H1 (cell line): Measurements from ENCODE around the gene HOXD4. TPM values are rescaled to one million over a fixed set of nuclear protein-coding genes. Genes with fewer than 3 reads are reported as not detected.

Experiments used
- CTCF ChIA-PET: fragments of 300-600 bp; sonication (Branson Sonifier 250); formaldehyde crosslinking; loops from one replicate; lab custom pipeline; 2021; ENCODE audit not compliant: partially characterized antibody; lab: Charles Lee
- POLR2A ChIA-PET: fragments of 300-600 bp; sonication (Branson Sonifier 250); formaldehyde crosslinking; loops from one replicate; lab custom pipeline; 2021; ENCODE audit warnings: inconsistent platforms; ENCODE audit not compliant: partially characterized antibody; lab: Charles Lee
- DNase-seq, 2 experiments: peaks; one replicate each; pipeline versions ENCODE4 v3.0.0 to v3.0.0-alpha.2; 2010 to 2022; ENCODE audit warnings: low spot score in 2 of 2, low read depth in 1 of 2, mixed read lengths in 1 of 2
- FAIRE-seq: peaks from 2 replicates; lab custom pipeline; 2011; peaks lifted over from hg19 to GRCh38; lab: Jason Lieb, UNC
- H2AFZ ChIP-seq: 2 replicates; pipeline ENCODE4 v1.8.1; 2012; ENCODE audit warnings: low read length, inconsistent platforms
- H2AK5ac ChIP-seq: 2 replicates; pipeline ENCODE4 v1.6.1; 2013; ENCODE audit warnings: low read depth, low read length
- H2BK120ac ChIP-seq: replicated peaks from 2 replicates; pipeline ENCODE3; 2013; ENCODE audit warnings: low read depth, low read length, inconsistent platforms
- H2BK12ac ChIP-seq: 2 replicates; pipeline ENCODE4 v1.6.1; 2013; ENCODE audit warnings: low read depth, low read length
- H2BK15ac ChIP-seq: 2 replicates; pipeline ENCODE4 v1.6.1; 2013; ENCODE audit warnings: low read length
- H2BK20ac ChIP-seq: 2 replicates; pipeline ENCODE4 v1.6.1; 2013; ENCODE audit warnings: low read length
- H2BK5ac ChIP-seq: 2 replicates; pipeline ENCODE4 v1.6.1; 2013; ENCODE audit warnings: low read depth, low read length
- H3K14ac ChIP-seq: 2 replicates; pipeline ENCODE4 v1.6.1; 2013; ENCODE audit warnings: inconsistent platforms; ENCODE audit not compliant: insufficient read length
- H3K18ac ChIP-seq: 2 replicates; pipeline ENCODE4 v1.6.1; 2013; ENCODE audit warnings: low read length; ENCODE audit errors: extremely low read depth
- H3K23ac ChIP-seq: 2 replicates; pipeline ENCODE4 v1.6.1; 2013; ENCODE audit warnings: inconsistent platforms; ENCODE audit not compliant: insufficient read length
- H3K23me2 ChIP-seq: 2 replicates; pipeline ENCODE4 v1.6.1; 2013; ENCODE audit warnings: low read depth, low read length
- H3K27ac ChIP-seq: 2 replicates; pipeline ENCODE4 v1.6.1; 2011; ENCODE audit warnings: low read depth, low read length, inconsistent platforms
- H3K27me3 ChIP-seq, 4 experiments: replicated peaks in 1 of 4; 1 replicate in 1 of 4; 2 replicates in 3 of 4; pipeline versions ENCODE4 v1.6.1 to v1.8.1; 2011 to 2013; ENCODE audit warnings: low read length in 3 of 4, mild to moderate bottlenecking in 3 of 4, inconsistent platforms in 2 of 4, mixed read lengths in 2 of 4, moderate library complexity in 1 of 4; ENCODE audit not compliant: control insufficient read depth in 3 of 4, insufficient read depth in 3 of 4; ENCODE audit errors: extremely low read depth in 1 of 4
- H3K36me3 ChIP-seq, 4 experiments: 2 replicates each; pipeline versions ENCODE4 v1.6.1 to v1.8.1; 2011 to 2013; ENCODE audit warnings: mild to moderate bottlenecking in 4 of 4, low read length in 3 of 4, moderate library complexity in 2 of 4, control low read depth in 1 of 4, inconsistent platforms in 1 of 4; ENCODE audit not compliant: insufficient read depth in 4 of 4, control insufficient read depth in 2 of 4
- H3K4ac ChIP-seq: replicated peaks from 2 replicates; pipeline ENCODE3; 2013; ENCODE audit warnings: low read length, low read depth, mixed read lengths, inconsistent platforms; ENCODE audit not compliant: insufficient read length
- H3K4me1 ChIP-seq, 4 experiments: replicated peaks in 1 of 4; 1 replicate in 1 of 4; 2 replicates in 3 of 4; pipeline versions ENCODE4 v1.6.1 to v1.8.1; 2011 to 2013; ENCODE audit warnings: low read length in 3 of 4, inconsistent platforms in 2 of 4, mixed read lengths in 1 of 4; ENCODE audit not compliant: insufficient read depth in 4 of 4, control insufficient read depth in 3 of 4
- H3K4me2 ChIP-seq, 2 experiments: 2 replicates each; pipeline versions ENCODE4 v1.6.1 to v1.8.1; 2011 to 2013; ENCODE audit warnings: low read depth in 2 of 2, low read length in 2 of 2, control low read depth in 1 of 2, inconsistent platforms in 1 of 2, mild to moderate bottlenecking in 1 of 2; ENCODE audit not compliant: insufficient read depth in 1 of 2
- H3K4me3 ChIP-seq, 4 experiments: fragments of 200-600, 300-600 bp in 1 of 4; sonication (generic), shearing (Covaris generic), sonication (Bioruptor Twin) in 1 of 4; 2 replicates each; pipeline versions ENCODE4 v1.5.1 to v1.8.1; 2011 to 2016; ENCODE audit warnings: low read length in 4 of 4, low read depth in 3 of 4, control low read depth in 2 of 4, inconsistent platforms in 2 of 4, mild to moderate bottlenecking in 2 of 4, mixed read lengths in 1 of 4, moderate library complexity in 1 of 4; ENCODE audit not compliant: insufficient read depth in 2 of 4; ENCODE audit errors: extremely low read depth in 1 of 4
- H3K56ac ChIP-seq: replicated peaks from 2 replicates; pipeline ENCODE3; 2013; ENCODE audit warnings: low read depth, mild to moderate bottlenecking, mixed read lengths, low read length, inconsistent platforms; ENCODE audit not compliant: insufficient read length
- H3K79me1 ChIP-seq: 2 replicates; pipeline ENCODE4 v1.6.1; 2013; ENCODE audit warnings: low read depth, low read length, control low read depth
- H3K79me2 ChIP-seq, 2 experiments: 2 replicates each; pipeline versions ENCODE4 v1.6.1 to v1.8.1; 2012 to 2013; ENCODE audit warnings: low read length in 2 of 2, mild to moderate bottlenecking in 2 of 2, inconsistent platforms in 1 of 2; ENCODE audit not compliant: insufficient read depth in 2 of 2, control insufficient read depth in 1 of 2
- H3K9ac ChIP-seq, 4 experiments: replicated peaks in 1 of 4; 1 replicate in 1 of 4; 2 replicates in 3 of 4; pipeline versions ENCODE4 v1.6.1 to v1.8.1; 2011 to 2013; ENCODE audit warnings: low read depth in 3 of 4, low read length in 3 of 4, control low read depth in 2 of 4, mild to moderate bottlenecking in 2 of 4, moderate library complexity in 2 of 4, inconsistent platforms in 1 of 4; ENCODE audit errors: extremely low read depth in 1 of 4
- H3K9me3 ChIP-seq, 2 experiments: 2 replicates each; pipeline versions ENCODE4 v1.6.1 to v1.8.1; 2012 to 2013; ENCODE audit warnings: mild to moderate bottlenecking in 2 of 2, moderate library complexity in 2 of 2, control low read depth in 1 of 2, inconsistent platforms in 1 of 2, low read depth in 1 of 2, low read length in 1 of 2, mixed read lengths in 1 of 2; ENCODE audit not compliant: insufficient read depth in 2 of 2
- H4K20me1 ChIP-seq, 2 experiments: replicated peaks in 1 of 2; 2 replicates each; pipeline versions ENCODE3 to v1.8.1; 2011 to 2013; ENCODE audit warnings: inconsistent platforms in 2 of 2, low read length in 2 of 2, mild to moderate bottlenecking in 1 of 2; ENCODE audit not compliant: insufficient read depth in 2 of 2, control insufficient read depth in 1 of 2
- H4K5ac ChIP-seq: 2 replicates; pipeline ENCODE4 v1.6.1; 2013; ENCODE audit warnings: low read length, low read depth, mixed read lengths, inconsistent platforms; ENCODE audit not compliant: insufficient read length
- H4K8ac ChIP-seq: 2 replicates; pipeline ENCODE4 v1.8.0; 2013; ENCODE audit warnings: mild to moderate bottlenecking, moderate library complexity, low read length, inconsistent platforms; ENCODE audit not compliant: insufficient read depth; ENCODE audit errors: extremely low read depth
- H4K91ac ChIP-seq: replicated peaks from 2 replicates; pipeline ENCODE3; 2013; ENCODE audit warnings: low read length, mixed read lengths, inconsistent platforms; ENCODE audit not compliant: insufficient read length
- BCL11A ChIP-seq, 2 experiments: IDR thresholded peaks; one replicate each; pipeline ENCODE4 v1.6.1; 2011; ENCODE audit warnings: low read depth in 2 of 2, low read length in 2 of 2, mild to moderate bottlenecking in 2 of 2
- EZH2 ChIP-seq: fragments of 200-600 bp; sonication (generic); IDR thresholded peaks from 2 replicates; pipeline ENCODE4 v1.7.1; 2012; ENCODE audit warnings: low read depth, mild to moderate bottlenecking, moderate library complexity, low read length, inconsistent platforms; ENCODE audit not compliant: severe bottlenecking
- FOSL1 ChIP-seq: IDR thresholded peaks from 2 replicates; pipeline ENCODE4 v1.6.1; 2011; ENCODE audit warnings: mild to moderate bottlenecking, low read depth, low read length, moderate library complexity; ENCODE audit not compliant: insufficient read depth
- GTF2F1 ChIP-seq: IDR thresholded peaks from 2 replicates; pipeline ENCODE4 v1.6.1; 2012; ENCODE audit warnings: low read depth, low read length, improper control_type of control experiment, borderline replicate concordance
- KDM4A ChIP-seq: IDR thresholded peaks from one replicate; pipeline ENCODE4 v1.7.1; 2012; ENCODE audit warnings: low read depth, mild to moderate bottlenecking, moderate library complexity, low read length, inconsistent platforms; ENCODE audit not compliant: severe bottlenecking
- NRF1 ChIP-seq: IDR thresholded peaks from 2 replicates; pipeline ENCODE4 v1.6.1; 2011; ENCODE audit warnings: mild to moderate bottlenecking, low read depth, low read length, improper control_type of control experiment
- PHF8 ChIP-seq: fragments of 200-600 bp; sonication (generic); conservative IDR thresholded peaks from 2 replicates; pipeline ENCODE4 v1.7.1; 2012; ENCODE audit warnings: low read depth, mild to moderate bottlenecking, inconsistent platforms, low read length, moderate library complexity
- POU5F1 ChIP-seq: IDR thresholded peaks from 2 replicates; pipeline ENCODE4 v1.6.1; 2011; ENCODE audit warnings: low read depth, mild to moderate bottlenecking, low read length, moderate library complexity
- RNF2 ChIP-seq: fragments of 200-900, 300-1000 bp; sonication (generic); IDR thresholded peaks from 2 replicates; pipeline ENCODE4 v1.7.1; 2016; ENCODE audit warnings: borderline replicate concordance, low read depth, mild to moderate bottlenecking, antibody characterized with exemption, low read length; ENCODE audit not compliant: poor library complexity, severe bottlenecking; ENCODE audit errors: missing control alignments
- SAP30 ChIP-seq: fragments of 300-600 bp; sonication (generic); IDR thresholded peaks from 2 replicates; pipeline ENCODE4 v1.7.1; 2012; ENCODE audit warnings: low read length, moderate library complexity, mild to moderate bottlenecking, inconsistent platforms; ENCODE audit not compliant: insufficient read depth, insufficient replicate concordance
- SP4 ChIP-seq: IDR thresholded peaks from 2 replicates; pipeline ENCODE4 v1.6.1; 2012; ENCODE audit warnings: low read length, inconsistent platforms
- SRF ChIP-seq: IDR thresholded peaks from 2 replicates; pipeline ENCODE4 v1.6.1; 2011; ENCODE audit warnings: mild to moderate bottlenecking, low read depth, low read length, moderate library complexity
- TAF1 ChIP-seq: IDR thresholded peaks from 2 replicates; pipeline ENCODE4 v1.6.1; 2011; ENCODE audit warnings: mild to moderate bottlenecking, low read depth, low read length
- WGBS, 2 experiments: shearing (Covaris generic) in 1 of 2; methylation state at CpG; one replicate each; pipeline versions ENCODE4 v1.1.6 to v1.1.7; 2013 to 2015; ENCODE audit warnings: low lambda C conversion rate in 2 of 2, mixed read lengths in 2 of 2, inconsistent platforms in 1 of 2, low coverage in 1 of 2, missing lambda C conversion rate in 1 of 2; ENCODE audit not compliant: insufficient replicate concordance in 2 of 2, insufficient coverage in 1 of 2, insufficient read length in 1 of 2; ENCODE audit errors: extremely low coverage in 1 of 2, missing lambda C conversion rate in 1 of 2; 5-methylcytosine and 5-hydroxymethylcytosine counted together
- polyA plus RNA-seq, 7 experiments: library from polyadenylated mRNA; depleted of rRNA in 3 of 7; stranded (reverse) in 5 of 7; unstranded in 2 of 7; fragments of >200 nt in 5 of 7; fragments of 200-250 nt in 2 of 7; gene quantifications; 1 replicate in 5 of 7; 2 replicates in 1 of 7; 4 replicates in 1 of 7; pipeline versions ENCODE4 v1.2.1 to v1.2.3, GENCODE V29; 2011 to 2013; ENCODE audit warnings: missing spikeins in 2 of 7, mixed read lengths in 2 of 7
- total RNA-seq: library from RNA; stranded (reverse); fragmentation: NEBNext Ultra II Directional; extraction: Animal tissue kit (Norgen Biotek cat#: 25700); gene quantifications from 2 replicates; pipeline ENCODE4 v1.2.1, GENCODE V29; 2021

HOXD4 gene
- total and polyA plus RNA-seq, 2 of the 8 experiments (the other 6 are each of a cell fraction or from before 2014, with no cell fraction given), result not detected

GRCh38 chr2:176149481-176149938 lies 1.8 kb upstream of the HOXD4 start:
- H2AK5ac ChIP-seq, result no peak overlapping the region
- H2BK5ac ChIP-seq, result no peak overlapping the region
- H3K4me3 ChIP-seq, result no peak overlapping the region
- no peak overlapping the region for H3K56ac ChIP-seq
- ChIA-PET POLR2A (no interaction called here), CTCF (interaction anchor here (1.5 to 4.4 kb wide), 5 partner anchors 10 to 405 kb away, joined by 4 to 36 read pairs (median 11); no protein-coding TSS in a partner anchor)
- peaks cover 18 to 38% of the 10 kb centered on the region in 2 experiments for H4K20me1 ChIP-seq
- WGBS, 2 experiments, result 17% methylated on average over 22 of the region's 22 CpGs; no CpG with 5 or more reads in 1 of the 2 experiments
- H4K8ac ChIP-seq, result peak overlapping the region; percentile 72
- peaks cover 0 to 10% (median 2%) of the 10 kb centered on the region in 4 experiments; a peak in 4 of 7 replicates for H3K4me1 ChIP-seq
- H3K18ac ChIP-seq, result no peak overlapping the region
- H3K9ac ChIP-seq, result no peak overlapping the region
- no peaks in the 10 kb centered on the region for H3K79me1 ChIP-seq
- peak in 1 of 2 experiments; percentile 57 for DNase-seq
- no peak overlapping the region for H3K4ac ChIP-seq
- peaks cover 2% of the 10 kb centered on the region; the same call in 1 of the 2 replicates for H3K23me2 ChIP-seq
- no peak overlapping the region for H3K27ac ChIP-seq
- H2BK20ac ChIP-seq, result no peak overlapping the region
- no peak overlapping the region for H2BK15ac ChIP-seq
- H3K79me2 ChIP-seq, result no peaks in the 10 kb centered on the region
- no peak overlapping the region for H4K91ac ChIP-seq
- H3K23ac ChIP-seq, result no peak overlapping the region
- H3K9me3 ChIP-seq, result no peaks in the 10 kb centered on the region; a peak in 1 of 4 replicates
- no peak overlapping the region for H3K14ac ChIP-seq
- peaks cover 0 to 11% (median 0%) of the 10 kb centered on the region in 4 experiments; a peak in 1 of 8 replicates for H3K36me3 ChIP-seq
- no peak overlapping the region for H2BK120ac ChIP-seq
- peaks cover 97 to 100% (median 100%) of the 10 kb centered on the region in 4 experiments for H3K27me3 ChIP-seq
- H3K4me2 ChIP-seq, result no peak overlapping the region
- no peak for FAIRE-seq
- H4K5ac ChIP-seq, result no peak overlapping the region
- H2BK12ac ChIP-seq, result no peak overlapping the region
- H2AFZ ChIP-seq, result no peak overlapping the region
- no peak for TF ChIP-seq GTF2F1
- no peak for TF ChIP-seq BCL11A (IDR thresholded peaks at IDR 0.05; ENCODE audit: low read depth in 2 of 2, low read length in 2 of 2)
- no peak for TF ChIP-seq FOSL1
- peak; percentile 91 for TF ChIP-seq RNF2
- no peak for TF ChIP-seq PHF8
- TF ChIP-seq EZH2, result peak; percentile 94
- TF ChIP-seq KDM4A, result no peak
- TF ChIP-seq NRF1, result no peak
- TF ChIP-seq SP4, result no peak
- TF ChIP-seq TAF1, result no peak
- TF ChIP-seq SRF, result no peak
- no peak for TF ChIP-seq POU5F1
- TF ChIP-seq SAP30, result no peak
